Common myeloid progenitor, CD34-positive (primary cell): ENCODE measurements around the gene MGAT5.
A peak's percentile ranks its signal among the peaks of the same experiment; 100 is the strongest.

Experiments
- CTCF ChIA-PET: fragments of 350-600 bp; sonication (Branson Sonifier 250); formaldehyde crosslinking; loops from one replicate; lab custom pipeline; 2021; ENCODE audit warnings: antibody characterized with exemption; lab: Charles Lee
- POLR2A ChIA-PET: fragments of 350-600 bp; sonication (Branson Sonifier 250); formaldehyde crosslinking; loops from one replicate; lab custom pipeline; 2021; ENCODE audit warnings: antibody characterized with exemption; lab: Charles Lee
- DNase-seq, 3 donors: peaks; one replicate each; pipeline versions ENCODE4 v3.0.0 to v3.0.0-alpha.2; 2013
- H3K27ac ChIP-seq, 2 experiments: 1 replicate in 1 of 2; 2 replicates in 1 of 2; pipeline ENCODE4 v1.7.0; 2013; ENCODE audit warnings: inconsistent platforms in 2 of 2, low read length in 2 of 2, mild to moderate bottlenecking in 2 of 2, low read depth in 1 of 2, moderate library complexity in 1 of 2; ENCODE audit not compliant: severe bottlenecking in 2 of 2, insufficient read depth in 1 of 2, poor library complexity in 1 of 2
- H3K27me3 ChIP-seq, 5 experiments: replicated peaks in 2 of 5; 1 replicate in 3 of 5; 2 replicates in 2 of 5; pipeline versions ENCODE4 v1.6.1 to v1.7.0; 2013; ENCODE audit warnings: low read length in 4 of 5, mild to moderate bottlenecking in 2 of 5, moderate library complexity in 2 of 5, inconsistent platforms in 1 of 5; ENCODE audit not compliant: insufficient read depth in 5 of 5, control insufficient read depth in 4 of 5
- H3K36me3 ChIP-seq, 4 experiments: 1 replicate in 2 of 4; 2 replicates in 2 of 4; pipeline versions ENCODE4 v1.6.1 to v1.7.0; 2013; ENCODE audit warnings: low read length in 3 of 4, control low read depth in 1 of 4, mild to moderate bottlenecking in 1 of 4; ENCODE audit not compliant: control insufficient read depth in 4 of 4, insufficient read depth in 4 of 4
- H3K4me1 ChIP-seq, 4 experiments: 1 replicate in 3 of 4; 2 replicates in 1 of 4; pipeline versions ENCODE4 v1.6.1 to v1.7.1; 2013; ENCODE audit warnings: low read length in 3 of 4, mild to moderate bottlenecking in 3 of 4, control low read depth in 1 of 4, inconsistent platforms in 1 of 4, moderate library complexity in 1 of 4; ENCODE audit not compliant: control insufficient read depth in 4 of 4, insufficient read depth in 4 of 4; ENCODE audit errors: control extremely low read depth in 1 of 4
- H3K4me3 ChIP-seq, 7 experiments: 1 replicate in 4 of 7; 2 replicates in 3 of 7; pipeline versions ENCODE4 v1.5.1 to v1.7.0; 2013; ENCODE audit warnings: mild to moderate bottlenecking in 7 of 7, low read length in 6 of 7, moderate library complexity in 6 of 7, inconsistent platforms in 2 of 7, low read depth in 2 of 7, control low read depth in 1 of 7; ENCODE audit not compliant: insufficient read depth in 4 of 7, control insufficient read depth in 1 of 7; ENCODE audit errors: extremely low read depth in 1 of 7
- H3K9me3 ChIP-seq, 5 experiments: 1 replicate in 4 of 5; 2 replicates in 1 of 5; pipeline versions ENCODE4 v1.6.1 to v1.7.1; 2013; ENCODE audit warnings: low read length in 4 of 5, mild to moderate bottlenecking in 2 of 5, inconsistent platforms in 1 of 5, low read depth in 1 of 5, moderate library complexity in 1 of 5; ENCODE audit not compliant: control insufficient read depth in 4 of 5, insufficient read depth in 2 of 5; ENCODE audit errors: control extremely low read depth in 1 of 5
- WGBS: methylation state at CpG from one replicate; pipeline ENCODE4 v1.1.5; 2013; ENCODE audit not compliant: insufficient coverage; 5-methylcytosine and 5-hydroxymethylcytosine counted together

MGAT5 gene

DNA sequence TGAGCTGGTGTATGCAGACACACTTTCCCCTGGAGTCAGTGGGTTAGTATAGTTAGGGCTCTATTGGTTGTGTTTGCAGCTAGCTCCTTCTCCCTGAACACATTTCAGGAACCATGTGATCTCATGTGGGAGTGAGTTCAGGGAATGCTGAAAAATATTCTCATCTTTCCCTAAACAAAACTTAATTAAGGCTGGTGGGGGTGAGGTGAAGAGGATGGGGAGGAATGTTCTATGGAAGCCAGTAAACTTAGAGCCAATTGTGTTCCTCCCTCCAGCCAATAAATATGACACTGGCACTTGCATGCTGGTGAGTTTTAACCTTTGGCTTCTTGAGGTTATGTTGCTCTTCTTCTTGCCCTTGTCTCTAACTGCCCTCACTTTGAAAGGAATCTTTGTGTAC lies 952 bp downstream of the MGAT5 start:
- H3K4me1 ChIP-seq = peaks cover 26 to 55% (median 37%) of the 10 kb centered on the region in 4 experiments
- ChIA-PET CTCF (interaction anchor here (1.1 to 2.3 kb wide), 5 partner anchors 10 to 174 kb away, joined by 3 to 9 read pairs (median 4); no protein-coding TSS in a partner anchor), POLR2A (no interaction called here)
- H3K9me3 ChIP-seq = no peaks in the 10 kb centered on the region
- H3K27me3 ChIP-seq = no peaks in the 10 kb centered on the region
- no peak overlapping the region for H3K27ac ChIP-seq
- H3K4me3 ChIP-seq = no peak overlapping the region
- DNase-seq = no peak
- peaks cover 0 to 15% (median 0%) of the 10 kb centered on the region in 4 experiments for H3K36me3 ChIP-seq

DNA sequence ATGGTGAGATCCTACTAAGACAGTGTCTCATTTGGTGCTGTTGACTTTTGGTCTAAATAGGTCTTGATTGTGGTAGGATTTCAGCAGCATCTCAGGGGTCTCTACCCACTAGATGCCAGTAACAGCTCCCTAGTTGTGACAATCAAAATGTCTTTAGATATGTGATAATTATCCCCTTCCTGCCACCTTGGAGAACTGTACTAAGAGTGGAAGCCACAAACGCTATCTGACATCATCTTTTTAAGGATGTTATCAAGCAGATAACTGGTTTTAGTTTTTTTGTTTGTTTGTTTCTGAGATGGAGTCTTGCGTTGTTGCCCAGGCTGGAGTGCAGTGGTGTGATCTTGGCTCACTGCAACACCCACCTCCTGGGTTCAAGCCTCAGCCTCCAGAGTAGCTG lies 3.1 kb downstream of the MGAT5 start:
- CTCF ChIA-PET = interaction anchor here (1.0 to 2.0 kb wide), 4 partner anchors 11 to 138 kb away, joined by 3 to 7 read pairs (median 4); no protein-coding TSS in a partner anchor
- Histone ChIP-seq H3K27ac (no peak overlapping the region), H3K9me3 (no peaks in the 10 kb centered on the region), H3K36me3 (peaks cover 0 to 15% (median 0%) of the 10 kb centered on the region in 4 experiments), H3K4me3 (no peak overlapping the region), H3K4me1 (peaks cover 21 to 47% (median 34%) of the 10 kb centered on the region in 4 experiments), H3K27me3 (no peaks in the 10 kb centered on the region)
- POLR2A ChIA-PET = no interaction called here
- DNase-seq = no peak
- WGBS = no CpG with 5 or more reads among the region's 2 CpGs

DNA sequence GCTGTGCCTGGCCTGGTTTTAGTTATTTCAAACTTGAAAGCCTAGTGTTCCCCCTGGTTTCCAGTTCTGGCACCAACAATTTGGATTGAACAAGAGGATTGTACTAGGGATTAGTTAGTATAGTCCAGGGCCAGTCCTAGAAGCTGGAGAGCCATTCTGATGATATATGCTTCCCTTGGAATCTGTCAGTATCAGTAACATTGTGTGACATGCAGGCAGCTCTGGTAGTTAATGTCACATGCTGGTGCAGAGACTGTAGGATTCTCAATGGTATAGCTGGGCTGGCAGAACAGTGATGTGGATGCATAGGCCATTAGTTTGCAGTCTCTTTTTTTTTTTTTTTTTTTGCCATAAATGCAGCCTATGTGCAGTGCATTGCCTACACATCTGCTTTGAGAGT lies 3.6 kb downstream of the MGAT5 start:
- no peaks in the 10 kb centered on the region for H3K9me3 ChIP-seq
- no peak overlapping the region for H3K27ac ChIP-seq
- H3K4me1 ChIP-seq = peaks cover 21 to 43% (median 30%) of the 10 kb centered on the region in 4 experiments
- ChIA-PET POLR2A (no interaction called here), CTCF (interaction anchor here (1.0 to 2.0 kb wide), 3 partner anchors 11 to 139 kb away, joined by 3 to 7 read pairs (median 3); no protein-coding TSS in a partner anchor)
- H3K36me3 ChIP-seq = peaks cover 0 to 15% (median 0%) of the 10 kb centered on the region in 4 experiments
- no peaks in the 10 kb centered on the region for H3K27me3 ChIP-seq
- H3K4me3 ChIP-seq = no peak overlapping the region
- DNase-seq = no peak

DNA sequence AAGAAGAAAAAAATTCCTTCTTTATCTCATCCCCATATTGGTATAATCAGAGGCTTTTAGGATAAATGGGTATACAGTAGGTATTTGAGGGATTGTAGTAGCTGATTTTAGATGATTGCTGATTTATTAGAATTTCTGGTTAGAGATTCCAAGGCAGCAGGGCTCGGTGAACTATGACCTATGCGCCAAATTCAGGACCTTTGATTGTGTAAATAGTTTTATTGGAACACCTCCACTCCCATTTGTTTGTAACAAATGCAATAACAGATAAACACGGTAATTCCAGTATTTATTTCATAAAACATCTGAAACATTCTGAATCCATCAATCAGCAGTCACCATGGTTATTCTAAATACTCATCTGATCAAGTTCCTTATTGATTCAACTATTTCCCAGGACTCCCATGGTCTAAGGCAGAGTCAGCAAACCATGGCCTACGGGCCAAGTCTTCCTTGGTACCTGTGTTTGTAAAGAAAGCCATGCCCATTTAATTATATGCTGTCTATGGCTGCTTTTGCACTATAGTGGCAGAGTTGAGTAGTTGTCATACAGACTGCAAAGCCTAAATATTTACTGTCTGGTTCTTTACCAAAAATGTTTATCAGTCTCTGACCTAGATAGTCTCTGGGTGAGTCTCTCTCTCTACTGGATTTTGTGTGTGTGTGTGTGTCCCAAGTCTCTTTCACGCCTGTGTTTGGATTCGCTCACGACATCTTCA lies 4.3 kb downstream of the MGAT5 start:
- H3K36me3 ChIP-seq = peaks cover 0 to 14% (median 0%) of the 10 kb centered on the region in 4 experiments
- H3K27ac ChIP-seq = no peak overlapping the region
- DNase-seq = no peak
- H3K4me3 ChIP-seq = no peak overlapping the region
- peaks cover 18 to 40% (median 29%) of the 10 kb centered on the region in 4 experiments for H3K4me1 ChIP-seq
- ChIA-PET CTCF (interaction anchor here (2.0 kb wide), 1 partner anchor 12 kb away, joined by 7 read pairs; no protein-coding TSS in a partner anchor), POLR2A (no interaction called here)
- 90% methylated on average over 2 of the region's 7 CpGs for WGBS
- no peaks in the 10 kb centered on the region for H3K27me3 ChIP-seq
- H3K9me3 ChIP-seq = no peaks in the 10 kb centered on the region

DNA sequence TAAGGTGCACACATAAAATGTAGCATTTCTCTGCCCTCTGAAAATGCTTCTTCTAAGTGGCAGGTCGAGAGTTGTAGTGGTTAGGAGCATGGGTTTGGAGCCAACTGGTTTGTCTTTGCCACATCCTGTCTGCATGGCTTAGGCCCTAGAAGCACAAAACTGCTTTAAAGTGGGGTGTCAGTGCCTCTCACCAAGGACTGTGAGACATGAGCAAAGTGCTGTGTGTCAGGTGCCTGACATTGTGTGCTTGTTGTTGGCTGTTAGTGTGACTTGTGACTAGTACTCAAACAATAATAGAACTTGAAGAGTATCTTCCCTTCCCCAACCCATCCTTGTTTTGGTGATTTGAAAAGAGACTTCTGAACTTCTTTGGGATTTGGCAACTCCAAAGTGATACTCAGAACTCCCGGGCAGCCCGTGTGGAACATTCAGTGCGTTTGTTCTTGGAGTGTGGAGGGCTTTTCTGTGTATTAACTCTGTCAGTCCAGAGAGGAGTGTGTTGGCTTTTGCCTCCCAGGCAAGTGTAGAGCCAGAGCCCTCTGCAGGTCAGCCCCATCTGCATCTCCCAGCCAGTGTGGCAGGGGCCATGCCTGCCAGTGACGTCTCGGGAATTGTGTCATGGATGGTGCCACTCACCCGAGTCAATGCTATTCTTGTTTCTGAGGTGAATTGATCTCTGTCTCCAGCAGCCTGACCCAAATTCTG lies 5.0 kb downstream of the MGAT5 start:
- Histone ChIP-seq H3K27ac (no peak overlapping the region), H3K27me3 (no peaks in the 10 kb centered on the region), H3K9me3 (no peaks in the 10 kb centered on the region), H3K4me3 (no peak overlapping the region), H3K4me1 (peaks cover 12 to 33% (median 23%) of the 10 kb centered on the region in 4 experiments), H3K36me3 (peaks cover 0 to 12% (median 0%) of the 10 kb centered on the region in 4 experiments)
- ChIA-PET CTCF (no interaction called here), POLR2A (no interaction called here)
- 81% methylated on average over 6 of the region's 7 CpGs for WGBS
- peak in 2 of 3 donors; percentile 40 to 59 for DNase-seq

DNA sequence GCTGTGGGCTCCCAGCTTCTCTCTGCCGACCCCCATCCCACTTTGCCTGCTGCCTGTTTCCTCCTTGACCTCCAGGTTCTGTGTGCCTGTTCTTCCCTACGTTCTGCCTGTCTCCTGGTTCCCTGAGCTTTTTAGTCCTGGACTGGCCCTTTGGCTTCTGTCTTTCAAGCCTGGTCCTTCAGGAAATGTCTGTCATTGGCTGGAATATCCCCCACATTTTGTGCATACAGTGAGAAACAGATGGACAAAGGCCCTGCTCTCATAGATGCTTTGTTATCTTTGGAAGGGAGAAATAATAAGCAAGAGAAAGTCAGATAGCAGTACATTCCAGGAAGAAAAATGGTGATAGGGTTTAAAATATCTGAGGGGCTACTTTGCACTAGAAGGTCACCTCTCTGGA lies 5.7 kb downstream of the MGAT5 start:
- H3K4me3 ChIP-seq = no peak overlapping the region
- peaks cover 7 to 28% (median 18%) of the 10 kb centered on the region in 4 experiments for H3K4me1 ChIP-seq
- CTCF ChIA-PET = interaction anchor here (2.0 kb wide), 1 partner anchor 9 kb away, joined by 4 read pairs; no protein-coding TSS in a partner anchor
- no peak overlapping the region for H3K27ac ChIP-seq
- WGBS = 100% methylated on average over 2 of the region's 2 CpGs
- DNase-seq = no peak
- no peaks in the 10 kb centered on the region for H3K9me3 ChIP-seq
- H3K36me3 ChIP-seq = peaks cover 0 to 7% (median 0%) of the 10 kb centered on the region in 4 experiments
- no peaks in the 10 kb centered on the region for H3K27me3 ChIP-seq
- POLR2A ChIA-PET = no interaction called here
